ENCODE data around the gene SSMEM1.

Gene SSMEM1

GRCh38 chr7:130197094-130197493 lies 10.6 kb upstream of the SSMEM1 start:
- H3K4me1 ChIP-seq (ENCODE audit: insufficient read depth, poor library complexity, severe bottlenecking): no peaks in the 10 kb centered on the region
- peaks cover 94% of the 10 kb centered on the region for H3K36me3 ChIP-seq (ENCODE audit: low read depth)
- no peak for DNase-seq (ENCODE audit: low spot score)
- TF ChIP-seq, protein P1, sequence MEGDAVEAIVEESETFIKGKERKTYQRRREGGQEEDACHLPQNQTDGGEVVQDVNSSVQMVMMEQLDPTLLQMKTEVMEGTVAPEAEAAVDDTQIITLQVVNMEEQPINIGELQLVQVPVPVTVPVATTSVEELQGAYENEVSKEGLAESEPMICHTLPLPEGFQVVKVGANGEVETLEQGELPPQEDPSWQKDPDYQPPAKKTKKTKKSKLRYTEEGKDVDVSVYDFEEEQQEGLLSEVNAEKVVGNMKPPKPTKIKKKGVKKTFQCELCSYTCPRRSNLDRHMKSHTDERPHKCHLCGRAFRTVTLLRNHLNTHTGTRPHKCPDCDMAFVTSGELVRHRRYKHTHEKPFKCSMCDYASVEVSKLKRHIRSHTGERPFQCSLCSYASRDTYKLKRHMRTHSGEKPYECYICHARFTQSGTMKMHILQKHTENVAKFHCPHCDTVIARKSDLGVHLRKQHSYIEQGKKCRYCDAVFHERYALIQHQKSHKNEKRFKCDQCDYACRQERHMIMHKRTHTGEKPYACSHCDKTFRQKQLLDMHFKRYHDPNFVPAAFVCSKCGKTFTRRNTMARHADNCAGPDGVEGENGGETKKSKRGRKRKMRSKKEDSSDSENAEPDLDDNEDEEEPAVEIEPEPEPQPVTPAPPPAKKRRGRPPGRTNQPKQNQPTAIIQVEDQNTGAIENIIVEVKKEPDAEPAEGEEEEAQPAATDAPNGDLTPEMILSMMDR (IDR thresholded peaks at IDR 0.05; ENCODE audit: poor library complexity, severe bottlenecking): no peak
- no peak overlapping the region for H3K4me3 ChIP-seq (ENCODE audit: severe bottlenecking)
- ATAC-seq (ENCODE audit: low read depth): no peak
- no peak overlapping the region for H3K27ac ChIP-seq (ENCODE audit: poor library complexity, severe bottlenecking)
- H3K9me3 ChIP-seq (ENCODE audit: severe bottlenecking): no peaks in the 10 kb centered on the region
- no peaks in the 10 kb centered on the region for H3K27me3 ChIP-seq (ENCODE audit: insufficient read depth, poor library complexity, severe bottlenecking)

DNA sequence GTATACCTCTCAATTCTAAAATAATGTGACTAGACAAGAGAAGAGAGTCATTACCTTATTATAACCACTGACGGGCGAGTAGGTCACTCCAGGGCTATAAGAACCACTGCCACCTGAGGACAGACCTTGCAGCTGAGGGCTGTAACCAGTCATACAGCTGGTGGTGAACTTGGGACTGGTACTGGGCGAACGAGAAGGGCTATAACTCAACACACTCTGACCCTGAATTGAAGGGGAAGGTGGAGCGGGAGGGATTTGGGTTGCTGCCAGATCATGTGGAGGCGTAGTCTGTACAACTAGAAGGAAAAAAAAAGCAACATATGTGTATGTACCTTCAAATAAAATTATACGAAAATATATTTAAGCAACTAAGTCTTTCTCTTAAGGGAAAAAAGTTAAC lies 5.9 kb upstream of the SSMEM1 start:
- H3K9me3 ChIP-seq (ENCODE audit: severe bottlenecking): no peaks in the 10 kb centered on the region
- no peak for ATAC-seq (ENCODE audit: low read depth)

DNA sequence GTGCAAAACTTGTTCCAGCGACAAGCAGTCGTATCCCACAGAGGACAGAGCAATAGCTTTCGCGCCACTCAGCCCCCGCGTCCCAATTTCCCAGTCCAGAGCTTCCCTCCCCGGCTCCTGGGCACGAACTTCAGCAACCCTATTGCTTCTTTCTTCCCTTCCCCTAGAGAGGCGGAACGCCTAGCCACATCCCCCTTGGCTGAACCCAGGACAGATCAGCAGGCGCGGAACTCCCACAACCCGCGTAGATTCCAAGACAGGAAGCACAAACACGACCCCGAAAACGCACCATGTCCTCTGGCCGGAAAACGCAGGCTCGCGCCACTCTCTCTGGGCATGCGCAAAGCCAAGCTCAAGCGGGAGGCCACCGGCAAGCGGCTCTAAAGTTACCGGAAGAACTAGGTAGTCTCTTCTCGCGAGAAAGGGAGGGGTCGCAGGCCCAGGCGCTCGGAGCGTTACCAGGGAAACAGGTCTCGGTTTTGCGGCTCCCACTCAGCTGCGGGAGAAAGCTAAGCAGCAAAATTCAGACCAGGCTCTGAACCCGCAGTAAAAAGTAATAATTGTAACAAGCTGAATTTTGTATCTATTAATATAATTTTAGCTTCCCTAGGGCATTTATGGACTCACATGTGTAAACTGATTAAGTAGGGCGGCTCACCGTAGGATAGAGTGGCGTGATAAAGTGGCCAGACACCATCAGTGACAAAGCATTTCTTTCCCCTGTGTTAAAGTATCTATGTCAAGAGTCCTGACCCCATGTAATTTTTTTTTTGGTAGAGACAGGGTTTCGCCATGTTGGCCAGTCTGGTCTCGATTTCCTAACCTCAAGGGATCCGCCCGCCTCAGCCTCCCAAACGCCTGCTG lies 2.3 kb upstream of the SSMEM1 start, which contains the start of gene TMEM209:
TSS of gene TMEM209 (minus strand) at position 323 of the 864 bp plus-strand sequence. CDS start at position 292, 31 bp downstream.
- Histone ChIP-seq H3K9me3 (ENCODE audit: severe bottlenecking) (no peaks in the 10 kb centered on the region), H3K27ac (ENCODE audit: poor library complexity, severe bottlenecking) (peak within 1 kb of the TSS; percentile 79), H3K27me3 (ENCODE audit: insufficient read depth, poor library complexity, severe bottlenecking) (no peaks in the 10 kb centered on the region), H3K4me3 (ENCODE audit: severe bottlenecking) (peak within 1 kb of the TSS; percentile 75), H3K4me1 (ENCODE audit: insufficient read depth, poor library complexity, severe bottlenecking) (peaks cover 14% of the 10 kb centered on the region), H3K36me3 (ENCODE audit: low read depth) (peaks cover 42% of the 10 kb centered on the region)
- TF ChIP-seq, protein P1 (IDR thresholded peaks at IDR 0.05; ENCODE audit: poor library complexity, severe bottlenecking): no peak
- peak; percentile 92 for ATAC-seq (ENCODE audit: low read depth)
- DNase-seq (ENCODE audit: low spot score): peak; percentile 95

More for the DNA sequence above, 5.9 kb upstream of the SSMEM1 start:
- H3K27ac ChIP-seq (ENCODE audit: poor library complexity, severe bottlenecking): no peak overlapping the region
- TF ChIP-seq, protein P1 (IDR thresholded peaks at IDR 0.05; ENCODE audit: poor library complexity, severe bottlenecking): no peak
- DNase-seq (ENCODE audit: low spot score): no peak
- H3K36me3 ChIP-seq (ENCODE audit: low read depth): peaks cover 77% of the 10 kb centered on the region
- no peak overlapping the region for H3K4me3 ChIP-seq (ENCODE audit: severe bottlenecking)
- peaks cover 11% of the 10 kb centered on the region for H3K4me1 ChIP-seq (ENCODE audit: insufficient read depth, poor library complexity, severe bottlenecking)
- H3K27me3 ChIP-seq (ENCODE audit: insufficient read depth, poor library complexity, severe bottlenecking): no peaks in the 10 kb centered on the region

DNA sequence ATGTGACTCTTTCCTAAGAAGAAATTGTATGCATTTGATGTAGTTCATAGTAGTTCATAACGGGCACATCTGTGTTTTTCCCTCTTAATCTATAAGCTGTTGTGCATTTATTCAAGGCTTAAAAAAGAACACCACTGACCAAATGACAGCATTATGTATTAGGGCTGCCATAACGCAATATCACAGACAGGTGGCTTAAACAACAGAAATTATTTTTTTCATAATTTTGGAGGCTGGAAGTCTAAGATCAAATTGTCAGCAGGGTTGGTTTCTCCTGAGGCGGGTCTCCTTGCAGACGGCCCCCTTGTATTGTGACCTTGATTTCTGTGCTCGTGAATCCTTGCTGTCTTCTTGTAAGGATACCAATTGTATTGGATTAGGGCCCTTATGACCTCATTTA lies 627 bp upstream of the SSMEM1 start:
- no peaks in the 10 kb centered on the region for H3K27me3 ChIP-seq (ENCODE audit: insufficient read depth, poor library complexity, severe bottlenecking)
- no peaks in the 10 kb centered on the region for H3K9me3 ChIP-seq (ENCODE audit: severe bottlenecking)
- peaks cover 25% of the 10 kb centered on the region for H3K36me3 ChIP-seq (ENCODE audit: low read depth)
- H3K4me3 ChIP-seq (ENCODE audit: severe bottlenecking): no peak overlapping the region
- H3K27ac ChIP-seq (ENCODE audit: poor library complexity, severe bottlenecking): no peak overlapping the region
- DNase-seq (ENCODE audit: low spot score): no peak
- ATAC-seq (ENCODE audit: low read depth): no peak
- peaks cover 20% of the 10 kb centered on the region for H3K4me1 ChIP-seq (ENCODE audit: insufficient read depth, poor library complexity, severe bottlenecking)
- TF ChIP-seq, protein P1 (IDR thresholded peaks at IDR 0.05; ENCODE audit: poor library complexity, severe bottlenecking): no peak

DNA sequence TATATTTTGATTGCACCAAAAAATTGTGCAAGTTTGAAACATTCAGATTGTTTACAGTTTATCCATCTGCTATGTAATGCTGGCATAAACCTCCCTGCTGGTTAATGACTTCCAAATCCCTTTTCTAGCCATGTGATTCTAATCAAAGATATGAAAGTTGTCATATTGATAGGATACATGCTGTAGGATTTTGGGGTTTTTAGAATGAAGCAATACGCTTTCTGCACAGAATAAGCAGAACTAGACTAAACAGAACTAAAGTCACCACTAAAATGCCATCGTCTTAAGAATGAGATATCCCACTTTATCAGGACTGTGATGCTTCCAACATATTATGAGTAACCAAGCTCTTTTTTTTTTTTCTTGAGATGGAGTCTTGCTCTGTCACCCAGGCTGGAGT lies 856 bp downstream of the SSMEM1 start:
- ATAC-seq (ENCODE audit: low read depth): no peak
- no peak overlapping the region for H3K27ac ChIP-seq (ENCODE audit: poor library complexity, severe bottlenecking)

More for the DNA sequence above, 856 bp downstream of the SSMEM1 start:
- Histone ChIP-seq H3K36me3 (ENCODE audit: low read depth) (peaks cover 10% of the 10 kb centered on the region), H3K4me3 (ENCODE audit: severe bottlenecking) (no peak overlapping the region), H3K9me3 (ENCODE audit: severe bottlenecking) (no peaks in the 10 kb centered on the region), H3K4me1 (ENCODE audit: insufficient read depth, poor library complexity, severe bottlenecking) (peaks cover 20% of the 10 kb centered on the region), H3K27me3 (ENCODE audit: insufficient read depth, poor library complexity, severe bottlenecking) (no peaks in the 10 kb centered on the region)
- TF ChIP-seq, protein P1 (IDR thresholded peaks at IDR 0.05; ENCODE audit: poor library complexity, severe bottlenecking): no peak
- DNase-seq (ENCODE audit: low spot score): no peak
